HG03571 (cell line): ENCODE measurements around the gene GMDS.

Experiments
- ATAC-seq: cut with Tn5 transposase; IDR thresholded peaks from one replicate; pipeline ENCODE4 v1.9.1; 2021; ENCODE audit not compliant: unreplicated experiment

The GMDS gene

DNA sequence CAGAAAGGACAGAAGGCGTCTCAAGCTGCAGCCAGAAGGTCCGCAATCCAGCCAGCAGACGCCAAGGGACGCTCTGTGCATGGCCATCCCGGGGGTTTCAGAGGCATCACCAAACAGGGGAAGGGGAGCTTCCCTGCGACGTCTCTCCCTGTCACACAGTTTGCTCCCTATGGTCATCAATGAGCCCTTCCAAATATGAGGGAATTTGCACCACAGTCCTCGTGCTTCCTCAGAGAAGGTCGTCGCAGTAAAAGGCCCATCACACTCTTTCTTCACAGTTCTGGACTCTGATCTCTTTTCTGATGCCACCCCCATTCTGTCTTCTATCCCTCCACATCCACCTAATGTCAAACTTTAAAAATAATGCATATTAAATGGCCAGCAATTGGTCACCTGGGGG lies 645.9 kb downstream of the GMDS start:
- no peak for ATAC-seq

DNA sequence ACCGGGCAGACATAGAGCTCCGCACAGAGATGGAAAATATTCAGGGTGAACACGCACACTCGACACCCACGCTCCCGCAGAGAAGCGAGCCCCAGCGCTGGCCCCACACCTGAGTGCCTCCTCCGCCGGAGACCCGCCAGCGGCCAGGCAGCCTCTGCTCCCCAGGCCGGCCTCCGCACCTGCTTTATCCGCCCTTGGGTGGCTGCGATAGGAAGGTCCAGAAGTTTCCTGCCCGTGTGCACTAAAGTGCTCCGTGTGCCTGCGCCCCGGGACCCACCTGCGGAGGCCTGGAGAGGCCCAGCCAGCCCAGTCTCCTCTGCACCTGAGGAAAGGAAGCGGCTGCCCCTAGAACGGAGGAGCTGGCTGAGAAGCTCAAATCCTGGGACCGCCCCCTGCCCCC lies 646.5 kb downstream of the GMDS start:
- no peak for ATAC-seq

DNA sequence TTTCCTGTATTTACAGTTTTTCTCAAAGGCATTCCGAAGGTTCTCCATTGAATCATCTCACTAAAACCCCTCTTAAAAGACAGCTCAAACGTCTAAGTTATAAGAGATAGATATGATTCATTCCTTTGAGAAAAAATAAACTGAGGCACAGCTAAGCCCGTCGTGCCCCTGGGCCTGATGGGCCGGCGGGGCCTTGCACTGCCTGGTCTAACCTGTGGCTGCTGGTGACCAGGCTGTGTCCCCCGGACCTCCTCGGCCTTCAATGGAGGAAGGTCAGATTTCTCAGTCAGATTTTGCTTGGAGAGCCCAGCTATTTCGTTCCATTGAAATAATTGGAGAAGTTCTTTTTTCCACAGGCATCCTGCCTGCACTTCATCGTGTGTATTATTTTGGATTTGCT lies 647.0 kb downstream of the GMDS start:
- no peak for ATAC-seq

DNA sequence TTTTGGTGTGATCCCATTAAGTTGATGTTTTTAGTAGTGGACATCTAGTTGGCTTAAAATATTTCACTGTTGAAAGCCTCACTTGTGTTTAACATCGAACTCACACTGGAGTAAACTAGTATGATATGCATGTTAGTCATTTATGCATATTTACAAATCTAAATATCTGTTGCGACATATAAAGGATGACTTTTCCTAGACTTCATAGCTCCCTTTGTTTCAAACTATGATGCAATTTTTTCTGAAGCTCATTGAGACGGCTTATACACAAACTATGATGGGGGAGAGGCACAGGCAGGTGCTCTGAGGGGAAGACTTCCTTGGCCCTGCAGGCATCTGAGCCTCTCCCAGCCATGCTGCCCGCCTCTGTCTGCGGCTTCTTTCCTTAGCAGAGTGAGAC lies 647.5 kb downstream of the GMDS start:
- no peak for ATAC-seq

DNA sequence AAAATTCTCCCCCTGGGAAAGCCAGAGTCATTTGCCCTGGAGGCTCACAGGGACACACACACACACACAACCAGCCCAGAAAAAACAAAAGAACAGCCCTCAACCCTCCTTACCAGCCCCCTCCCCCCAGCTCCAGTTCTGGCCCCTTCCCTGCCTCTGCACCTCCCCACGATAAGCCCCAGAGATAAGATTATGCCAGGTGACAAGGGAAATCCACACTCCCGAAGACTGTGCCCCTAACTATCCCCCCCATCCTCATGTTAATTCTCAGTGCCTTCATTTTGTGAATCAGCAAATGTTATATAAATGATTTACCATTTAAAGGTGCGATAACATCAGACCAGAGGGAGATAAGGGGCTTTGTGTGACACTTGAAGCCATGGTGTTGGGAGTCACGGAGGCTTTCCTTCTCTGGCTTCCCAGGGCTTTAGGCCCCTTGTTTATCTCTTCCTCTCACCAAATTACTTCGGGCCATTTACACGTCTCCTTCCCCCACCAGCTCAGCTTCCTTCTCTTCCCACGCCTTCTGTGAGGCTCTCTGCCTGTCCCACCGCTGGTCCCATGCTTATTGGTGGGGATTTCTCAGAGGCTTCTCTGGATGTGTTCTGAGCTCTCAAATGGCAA lies 648.2 kb downstream of the GMDS start:
- no peak for ATAC-seq

DNA sequence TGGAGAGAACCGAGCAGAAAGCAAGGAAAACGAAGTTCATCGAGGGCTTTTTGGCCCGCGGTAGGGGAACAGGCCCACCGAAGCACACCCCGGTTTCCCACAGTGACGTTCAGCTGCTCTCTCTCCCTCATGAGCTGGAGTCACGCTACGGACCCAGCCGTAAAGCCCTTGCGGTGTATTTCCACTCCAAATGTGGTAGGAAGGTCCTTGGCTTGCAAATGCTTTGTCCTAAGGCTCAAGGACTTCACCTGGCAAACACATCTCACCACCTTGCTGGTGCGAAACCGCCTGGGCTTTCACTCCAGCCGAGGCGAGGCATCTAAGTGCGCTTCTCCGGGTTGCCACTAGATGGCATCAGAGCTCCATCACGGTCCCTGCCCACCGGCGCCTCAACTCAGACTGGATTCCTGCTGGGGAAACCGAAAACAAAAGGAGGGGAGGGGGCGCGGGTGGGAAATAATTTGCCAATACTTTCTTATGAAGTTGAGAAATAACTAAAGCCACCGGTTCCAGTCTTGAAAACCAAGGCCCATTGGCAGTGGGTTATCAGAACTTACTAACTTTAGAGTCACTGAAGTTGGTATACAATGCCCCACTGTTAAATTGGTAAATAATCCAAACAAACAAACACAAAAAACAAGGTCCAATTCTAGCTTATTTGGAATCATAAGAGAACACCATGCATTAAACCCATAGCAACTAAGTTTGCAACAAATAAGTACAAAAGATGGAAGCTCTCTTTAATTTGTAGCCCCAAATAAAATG lies 649.1 kb downstream of the GMDS start:
- no peak for ATAC-seq

DNA sequence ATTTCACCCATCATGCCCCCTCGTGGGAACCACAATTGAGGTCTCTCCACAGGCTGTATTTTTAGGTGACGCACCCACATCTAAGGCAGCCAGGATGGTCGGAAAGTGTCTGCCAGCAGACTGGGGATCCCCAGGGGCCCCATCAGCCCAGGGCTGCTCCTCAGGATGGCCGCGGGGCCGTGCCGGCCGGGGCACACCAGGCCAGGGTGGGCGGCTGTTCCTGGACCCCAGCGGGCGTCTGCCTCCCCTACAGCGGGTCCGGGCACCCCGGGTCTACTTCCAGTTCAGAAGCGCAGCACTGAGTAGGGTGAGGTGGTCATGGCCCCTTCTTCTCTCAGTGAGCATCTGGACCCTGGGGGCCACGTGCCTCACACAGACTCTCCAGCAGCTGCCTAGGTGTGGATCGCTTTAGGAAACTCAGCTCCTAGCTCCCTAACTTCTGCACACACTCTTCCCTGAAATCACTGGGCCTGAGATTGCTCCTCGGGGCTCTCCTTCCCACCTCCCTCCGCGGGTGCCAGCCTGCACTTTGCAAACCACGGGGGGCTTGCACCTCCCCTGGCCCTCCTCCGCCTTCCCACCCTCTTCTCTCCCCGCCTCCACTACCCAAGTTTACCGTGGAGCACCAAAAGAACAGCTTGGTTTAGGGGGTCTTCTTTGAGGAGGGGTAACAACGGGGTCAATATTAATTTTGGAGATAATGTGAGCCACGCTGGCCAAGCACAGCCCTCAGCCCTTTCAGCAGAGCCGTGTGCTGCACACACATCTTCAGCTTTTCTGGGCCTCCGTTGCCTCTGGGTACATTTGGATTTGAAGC lies 649.9 kb downstream of the GMDS start:
- no peak for ATAC-seq

DNA sequence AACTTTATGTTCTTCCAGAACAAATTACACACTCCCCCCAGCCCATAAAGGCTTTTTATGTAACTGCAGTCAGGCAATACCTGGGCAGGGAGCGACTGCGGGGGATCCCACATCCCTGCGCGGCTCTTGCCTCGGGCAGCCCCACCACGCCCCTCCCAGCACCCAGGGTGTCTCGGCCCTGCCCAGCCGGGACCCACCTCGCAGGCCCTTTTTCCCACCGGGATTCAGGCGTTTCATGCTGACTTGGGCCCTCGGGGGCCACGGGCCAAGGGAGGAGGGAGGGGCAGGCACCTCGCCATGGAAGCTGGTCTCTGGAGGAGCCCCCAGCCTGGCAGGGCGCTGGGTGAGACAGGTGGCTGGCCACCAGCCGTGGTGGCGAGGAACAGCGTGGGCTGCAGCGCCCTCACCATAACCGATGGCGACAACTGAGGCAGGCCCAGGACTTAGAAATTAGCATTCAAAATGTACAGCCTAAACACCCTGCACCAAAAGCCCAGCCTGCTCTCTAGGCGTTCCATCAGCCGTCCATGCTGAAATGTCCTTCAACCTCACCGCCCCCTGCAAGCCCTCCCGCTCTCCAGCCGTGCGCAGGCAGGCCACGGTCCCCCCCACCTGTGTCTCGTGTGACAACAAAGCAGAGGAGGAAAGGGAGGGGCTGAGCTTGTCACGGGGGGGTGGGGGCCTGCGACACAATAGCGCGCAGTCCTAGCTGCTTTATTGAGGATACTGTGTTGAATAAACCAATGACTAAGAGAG lies 650.8 kb downstream of the GMDS start:
- no peak for ATAC-seq

DNA sequence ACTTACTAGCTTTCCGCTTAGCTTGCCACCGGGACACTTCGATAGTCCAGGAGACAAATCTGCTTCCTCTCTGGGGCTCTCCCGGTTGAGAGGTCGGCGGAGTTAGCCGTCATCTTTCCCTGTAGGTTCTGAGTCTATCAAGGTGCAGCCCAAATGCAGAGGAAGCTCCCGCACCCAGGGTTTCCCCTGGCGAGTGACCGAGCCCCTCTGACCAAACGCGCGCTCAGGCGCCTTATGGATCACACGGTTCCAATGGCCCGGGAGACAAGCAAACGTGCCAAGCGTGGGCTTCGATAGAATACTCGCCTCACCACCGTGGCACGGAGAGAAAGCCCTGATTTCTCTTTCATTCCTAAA lies 651.5 kb downstream of the GMDS start:
- no peak for ATAC-seq

DNA sequence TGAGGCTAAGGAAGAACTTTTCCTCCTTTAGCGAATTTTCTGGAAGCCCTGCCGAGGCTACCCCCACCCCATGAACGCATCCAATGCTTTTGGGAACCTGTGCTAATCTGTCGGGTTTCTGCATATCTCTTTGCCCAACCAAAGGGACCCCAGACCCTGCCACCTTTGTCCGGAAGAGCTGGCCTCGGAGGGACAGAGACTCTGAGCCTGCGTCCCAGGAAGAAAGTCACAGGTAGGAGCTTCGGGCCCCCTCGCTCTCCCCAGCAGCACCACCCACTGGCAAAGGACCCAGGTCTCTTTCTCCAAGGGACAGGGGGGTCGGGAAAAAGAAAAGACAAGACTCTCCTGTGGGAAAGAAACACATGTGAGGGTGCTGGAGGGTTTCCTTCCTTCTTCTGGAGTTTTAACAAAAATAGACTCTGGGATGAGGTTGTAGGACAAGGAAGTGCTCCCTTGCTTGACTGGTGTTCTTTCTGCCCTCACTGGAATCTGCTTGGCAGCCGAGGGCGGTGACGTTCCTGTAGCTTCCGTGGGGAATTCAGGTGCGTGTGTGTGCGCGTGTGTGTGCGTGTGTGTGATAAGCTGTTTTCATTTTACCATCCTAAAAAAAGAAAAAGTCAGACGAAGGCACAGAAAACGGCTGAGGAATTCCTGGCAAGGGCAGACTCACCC lies 652.0 kb downstream of the GMDS start:
- no peak for ATAC-seq

DNA sequence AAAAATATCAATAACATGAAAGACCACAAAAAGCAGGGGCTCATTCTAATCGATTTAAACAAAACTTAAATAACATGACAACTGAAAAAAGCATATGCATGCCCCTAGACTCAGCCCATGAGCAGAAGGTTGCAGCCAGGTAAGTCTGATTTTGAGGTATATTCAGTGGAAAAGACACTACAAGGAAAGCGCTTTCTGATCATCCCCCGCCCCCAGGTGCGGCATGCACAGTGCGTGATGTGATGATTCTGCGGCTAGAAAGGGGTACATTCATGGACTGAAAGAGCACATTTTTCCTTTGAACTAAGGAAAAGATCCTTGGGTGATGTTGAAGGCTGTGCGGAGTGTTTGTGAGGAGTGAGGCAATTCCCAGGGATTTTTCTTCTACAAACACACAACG lies 652.6 kb downstream of the GMDS start:
- no peak for ATAC-seq

DNA sequence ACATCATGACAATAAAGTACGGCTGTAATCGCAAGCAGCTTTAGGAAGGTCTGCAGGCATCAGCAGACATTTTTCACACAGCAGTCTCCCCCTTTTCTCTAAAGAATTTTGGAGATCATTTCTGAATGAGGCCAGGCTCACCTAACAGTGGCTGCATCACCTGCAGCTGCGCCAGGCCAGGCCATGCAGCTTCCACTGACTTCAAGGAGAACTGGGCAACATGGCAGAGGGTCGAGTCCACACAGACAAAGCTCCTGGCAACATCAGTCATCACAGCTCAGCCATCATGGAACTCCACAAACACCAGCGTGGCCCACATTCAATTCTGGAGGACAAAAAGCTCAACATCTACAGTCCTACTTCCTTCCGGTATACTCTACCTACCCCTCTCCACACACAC lies 653.5 kb downstream of the GMDS start:
- no peak for ATAC-seq

DNA sequence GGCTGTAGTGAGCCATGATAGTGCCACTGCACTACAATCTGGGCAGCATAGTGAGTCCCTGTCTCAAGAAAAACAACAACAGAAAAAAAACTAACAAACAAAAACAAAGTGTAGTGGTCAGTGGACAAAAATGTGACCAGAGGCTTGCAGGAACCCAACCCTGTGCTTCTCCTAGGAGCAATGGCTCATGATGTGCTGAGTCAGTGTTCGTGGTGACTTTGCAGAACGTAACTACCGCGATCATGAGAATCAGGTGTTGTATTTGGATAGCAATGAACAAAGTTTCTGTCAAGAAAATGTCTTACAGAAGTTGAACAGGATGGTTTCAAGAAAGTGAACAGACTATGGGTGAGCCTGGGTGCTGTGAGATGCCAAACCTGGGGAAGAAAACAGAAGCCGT lies 654.2 kb downstream of the GMDS start:
- no peak for ATAC-seq

DNA sequence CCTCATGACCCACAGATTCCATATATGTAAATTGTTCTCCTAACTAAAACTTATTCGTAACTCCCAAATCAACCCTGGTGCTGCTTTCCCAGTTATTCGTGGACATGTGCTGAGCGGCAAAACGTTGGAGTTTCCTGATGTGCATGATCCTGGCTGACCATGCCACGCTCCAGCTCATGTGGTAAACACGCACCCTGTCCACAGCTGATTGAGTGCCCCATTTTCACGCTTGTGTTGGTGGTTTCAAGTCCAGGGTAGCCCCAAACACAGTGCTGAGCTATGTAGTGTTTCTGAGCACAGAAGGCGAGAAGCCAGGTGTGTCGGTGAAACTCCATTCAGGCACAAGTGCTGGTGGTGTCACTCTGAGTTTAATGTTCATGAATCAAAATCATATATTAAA lies 654.8 kb downstream of the GMDS start:
- no peak for ATAC-seq

DNA sequence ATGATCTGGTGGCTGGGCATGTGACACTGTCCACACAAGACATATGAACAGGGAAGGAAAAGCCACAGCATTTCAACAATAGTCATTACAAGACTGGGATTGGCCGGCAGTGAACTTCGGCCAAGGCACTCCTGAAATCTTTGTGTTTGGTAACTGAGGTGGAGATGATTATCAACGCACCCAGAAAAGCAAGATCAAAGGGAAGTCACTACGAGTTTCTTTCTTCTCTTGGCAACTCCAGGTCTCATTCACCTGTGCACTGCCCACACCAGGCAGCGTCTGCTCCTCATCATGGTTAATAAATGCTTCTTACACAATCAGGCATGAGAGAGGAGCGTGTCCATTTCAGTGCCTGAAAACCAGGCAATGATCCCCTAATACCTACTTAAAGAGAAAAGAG lies 656.2 kb downstream of the GMDS start:
- ATAC-seq: no peak

DNA sequence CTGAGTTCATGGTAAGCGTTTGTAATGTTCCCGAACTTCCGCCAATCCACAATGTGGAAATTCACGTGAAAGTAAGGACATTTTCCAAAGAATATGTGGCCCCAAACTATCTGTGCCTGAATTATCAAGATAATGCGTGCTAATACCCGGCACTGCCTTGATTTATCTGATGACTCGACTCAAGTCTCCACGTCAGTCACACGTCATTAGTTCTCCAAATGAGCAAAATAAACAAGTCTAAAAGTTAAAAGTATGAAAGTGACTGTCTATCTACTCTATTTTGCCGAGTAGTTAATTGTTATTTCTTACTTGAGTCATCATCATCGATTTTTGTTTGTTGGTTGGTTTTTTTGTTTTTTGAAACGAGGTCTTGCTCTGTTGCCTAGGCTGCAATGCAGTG lies 657.4 kb downstream of the GMDS start:
- ATAC-seq: no peak

DNA sequence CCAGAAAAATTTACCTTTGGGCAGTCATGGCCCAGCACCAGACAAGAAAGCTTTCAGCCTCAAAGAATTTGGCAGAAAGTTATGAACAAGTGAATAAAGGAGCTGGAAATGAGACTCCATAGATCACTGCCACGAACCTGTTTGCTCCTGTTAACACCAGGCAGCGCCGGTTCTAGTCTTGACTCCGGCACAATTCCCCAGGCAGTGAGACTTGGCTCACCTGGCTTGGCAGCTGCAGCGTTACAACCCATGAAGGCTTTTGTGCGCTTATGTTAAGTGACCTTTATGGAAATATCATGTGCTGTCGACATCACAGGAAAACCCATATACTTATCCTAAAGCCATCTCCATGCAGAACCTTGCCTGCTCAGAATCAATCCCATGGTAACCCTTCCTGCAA lies 657.9 kb downstream of the GMDS start:
- no peak for ATAC-seq

DNA sequence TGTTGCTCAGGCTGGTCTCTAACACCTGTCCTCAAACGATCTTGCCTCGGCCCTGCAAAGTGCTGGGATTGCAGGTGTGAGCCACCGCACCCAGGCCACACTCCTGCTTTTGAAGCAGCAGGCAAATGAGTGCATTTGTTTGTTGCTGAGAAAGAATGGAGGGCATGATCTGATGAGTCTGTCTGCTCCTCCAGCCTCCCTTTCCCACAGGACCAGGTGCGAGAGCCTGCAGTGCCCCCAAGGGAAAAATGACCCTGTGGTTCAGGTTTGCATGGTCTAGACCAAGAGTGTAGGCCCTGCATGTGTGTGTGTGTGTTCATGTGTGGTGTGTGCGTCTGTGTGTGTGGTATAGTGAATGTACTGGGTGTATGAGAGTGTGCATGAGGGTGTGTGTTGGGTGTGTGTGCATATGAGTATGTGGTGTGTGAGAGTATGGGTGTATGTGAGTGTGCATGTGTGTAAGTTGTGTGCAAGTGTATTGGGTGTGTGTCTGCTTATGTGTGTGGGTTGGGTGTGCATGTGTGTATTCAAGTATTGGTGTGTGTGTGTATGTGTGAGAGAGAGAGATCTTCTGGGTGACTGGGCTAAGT lies 658.4 kb downstream of the GMDS start:
- ATAC-seq: no peak

DNA sequence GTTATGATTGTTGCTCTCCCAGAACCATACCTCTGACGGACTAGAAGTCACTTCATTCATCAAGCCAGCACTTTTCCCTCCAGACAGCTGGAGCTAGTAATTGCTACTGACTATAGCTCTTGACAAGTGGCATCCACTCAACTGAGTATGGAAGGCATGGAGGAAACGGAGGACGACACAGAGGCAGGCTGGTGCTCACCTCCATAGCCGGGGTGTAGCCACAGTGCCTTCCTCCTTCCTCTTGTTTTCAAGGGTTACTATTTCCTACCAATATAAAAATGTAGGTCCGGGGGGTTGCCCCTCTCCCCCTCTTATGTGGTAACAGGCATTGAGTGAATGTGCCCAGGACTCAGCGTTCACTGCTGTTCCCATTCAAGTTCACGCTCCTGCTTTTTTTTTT lies 659.1 kb downstream of the GMDS start:
- no peak for ATAC-seq

DNA sequence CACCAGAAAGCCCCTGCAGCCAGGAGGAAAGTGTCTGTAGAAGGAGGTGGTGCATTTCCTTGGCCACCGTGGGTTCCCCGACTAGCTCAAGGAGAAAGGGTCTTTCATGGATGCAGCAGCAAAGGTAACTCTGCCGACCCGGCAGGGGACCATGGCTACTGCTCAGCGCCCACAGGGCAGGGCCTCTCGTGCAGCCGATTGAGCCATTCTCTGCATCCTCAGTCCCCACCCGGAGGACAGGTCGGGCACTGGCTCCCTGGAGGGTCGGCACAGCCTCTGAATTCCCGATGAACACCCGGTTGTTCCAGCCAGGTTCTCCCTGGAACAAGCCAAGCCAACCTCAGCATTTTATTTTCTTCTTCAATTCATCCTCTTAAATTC lies 659.7 kb downstream of the GMDS start:
- no peak for ATAC-seq
